HepG2 (cell line): ENCODE measurements around the gene RAB32. TPM values are rescaled to one million over a fixed set of nuclear protein-coding genes. Genes with fewer than 3 reads are reported as not detected.

Experiments used
- ATAC-seq: fragments of 200-7000 bp; cut with Tn5 transposase; 3 replicates; pipeline ENCODE4 v1.9.1; 2020; ENCODE audit warnings: mild to moderate bottlenecking, moderate library complexity
- BruUV-seq: library from RNA; stranded (reverse); fragments of 400-500 nt; replicated peaks from 2 replicates; lab custom pipeline; 2021; lab: Mats Ljungman, UMichigan
- CTCF ChIA-PET: fragments of 300-600 bp; formaldehyde crosslinking; extraction: SDS; loops from one replicate; lab custom pipeline; 2021; ENCODE audit warnings: low total read pairs, inconsistent platforms, low intra/inter-chr PET ratio; lab: Yijun Ruan, JAX
- POLR2A ChIA-PET: fragments of 350-600 bp; sonication (Branson Sonifier 250); formaldehyde crosslinking; loops from one replicate; lab custom pipeline; 2020; ENCODE audit warnings: antibody characterized with exemption, inconsistent platforms; lab: Yijun Ruan, JAX
- DNase-seq: peaks from one replicate; pipeline ENCODE4 v3.0.0-alpha.2; 2015; ENCODE audit warnings: low spot score
- FAIRE-seq: peaks from 3 replicates; lab custom pipeline; 2011; peaks lifted over from hg19 to GRCh38; lab: Jason Lieb, UNC
- H2AFZ ChIP-seq: one replicate; pipeline ENCODE4 v1.6.1; 2011; ENCODE audit warnings: low read length, inconsistent platforms
- H3K27ac ChIP-seq: fragments of 300-600 bp; 3 replicates; pipeline ENCODE4 v1.8.0; 2011; ENCODE audit warnings: mixed run types, mild to moderate bottlenecking, mixed read lengths, low read length, inconsistent platforms; ENCODE audit not compliant: insufficient read depth; ENCODE audit errors: extremely low read length
- H3K27me3 ChIP-seq, 2 experiments: fragments of 200-600 bp in 1 of 2; 2 replicates in 1 of 2; 3 replicates in 1 of 2; pipeline versions ENCODE4 v1.6.0 to v1.8.0; 2011; ENCODE audit warnings: low read length in 2 of 2, mild to moderate bottlenecking in 2 of 2, moderate library complexity in 2 of 2, inconsistent platforms in 1 of 2; ENCODE audit not compliant: insufficient read depth in 2 of 2, control insufficient read depth in 1 of 2
- H3K36me3 ChIP-seq, 2 experiments: fragments of 200-600 bp in 1 of 2; replicated peaks in 1 of 2; 2 replicates in 1 of 2; 3 replicates in 1 of 2; pipeline versions ENCODE4 v1.5.1 to v1.8.0; 2011; ENCODE audit warnings: low read length in 2 of 2, inconsistent platforms in 1 of 2; ENCODE audit not compliant: insufficient read depth in 2 of 2, control insufficient read depth in 1 of 2
- H3K4me1 ChIP-seq: 2 replicates; pipeline ENCODE4 v1.5.1; 2012; ENCODE audit warnings: low read length, inconsistent platforms; ENCODE audit not compliant: insufficient read depth
- H3K4me2 ChIP-seq: 2 replicates; pipeline ENCODE4 v1.6.0; 2011; ENCODE audit warnings: low read depth, low read length, inconsistent platforms
- H3K4me3 ChIP-seq, 3 experiments: fragments of 200-600 bp in 1 of 3; sonication (generic), shearing (Covaris generic) in 1 of 3; replicated peaks in 1 of 3; 2 replicates each; pipeline ENCODE4 v1.5.1; 2011 to 2016; ENCODE audit warnings: low read length in 3 of 3, inconsistent platforms in 2 of 3, low read depth in 2 of 3, mild to moderate bottlenecking in 2 of 3, control low read depth in 1 of 3, mixed read lengths in 1 of 3; ENCODE audit not compliant: insufficient read depth in 1 of 3
- H3K79me2 ChIP-seq: one replicate; pipeline ENCODE4 v1.6.1; 2011; ENCODE audit warnings: low read length, inconsistent platforms; ENCODE audit not compliant: insufficient read depth
- H3K9ac ChIP-seq: 2 replicates; pipeline ENCODE4 v1.6.0; 2011; ENCODE audit warnings: mild to moderate bottlenecking, low read depth, low read length, inconsistent platforms; ENCODE audit not compliant: insufficient read depth
- H3K9me3 ChIP-seq: 2 replicates; pipeline ENCODE4 v1.5.1; 2012; ENCODE audit warnings: mild to moderate bottlenecking, low read length
- H4K20me1 ChIP-seq: 2 replicates; pipeline ENCODE4 v1.6.0; 2011; ENCODE audit warnings: inconsistent platforms, mild to moderate bottlenecking, low read length, moderate library complexity; ENCODE audit not compliant: insufficient read depth
- HMGXB3 ChIP-seq: sonication (generic); formaldehyde crosslinking; IDR thresholded peaks from 2 replicates; pipeline ENCODE4 v1.4.0; 2020; ENCODE audit warnings: missing genetic modification reagents, borderline replicate concordance
- IRF9 ChIP-seq: sonication (generic); formaldehyde crosslinking; IDR thresholded peaks from 2 replicates; pipeline ENCODE4 v1.8.0; 2022; ENCODE audit warnings: missing genetic modification reagents, mild to moderate bottlenecking, borderline replicate concordance
- NFE2L1 ChIP-seq: sonication (generic); formaldehyde crosslinking; IDR thresholded peaks from 2 replicates; pipeline ENCODE4 v1.4.0; 2020; ENCODE audit warnings: missing genetic modification reagents, mild to moderate bottlenecking, borderline replicate concordance
- PATZ1 ChIP-seq: sonication (generic); formaldehyde crosslinking; IDR thresholded peaks from 2 replicates; pipeline ENCODE4 v1.4.0; 2020; ENCODE audit warnings: missing genetic modification reagents
- ZBTB39 ChIP-seq: sonication (generic); formaldehyde crosslinking; IDR thresholded peaks from 2 replicates; pipeline ENCODE4 v1.5.0; 2020; ENCODE audit warnings: missing genetic modification reagents
- ZFP1 ChIP-seq: IDR thresholded peaks from 2 replicates; pipeline ENCODE4 v1.6.1; 2016
- WGBS: methylation state at CpG from one replicate; pipeline ENCODE4 v1.1.6; 2017; ENCODE audit warnings: low lambda C conversion rate; 5-methylcytosine and 5-hydroxymethylcytosine counted together
- in situ Hi-C: cut with HindIII; loops from 2 replicates; pipeline ENCODE4 v1.10.0; 2017; ENCODE audit warnings: low pct_unique_long_range_greater_than_20kb; ENCODE audit not compliant: extremely low pct_ligation_motif_present
- intact Hi-C: fragments of 100-400 bp; cut with micrococcal nuclease; formaldehyde crosslinking; loops from one replicate; pipeline ENCODE4 v1.10.0; 2022; ENCODE audit not compliant: unreplicated experiment
- polyA plus RNA-seq, 8 experiments: library from polyadenylated mRNA; depleted of rRNA in 3 of 8; stranded (reverse) in 7 of 8; unstranded in 1 of 8; fragments of >200 nt; fragmentation: Illumina TruSeq in 4 of 8; extraction: Trizol in 4 of 8; gene quantifications; 2 replicates each; pipeline versions ENCODE4 v1.2.1 to v1.2.3, GENCODE V29; 2011 to 2016; ENCODE audit warnings: low read depth in 4 of 8, missing spikeins in 1 of 8, mixed read lengths in 1 of 8; ENCODE audit not compliant: insufficient read depth in 1 of 8
- total RNA-seq, 5 experiments: library from RNA; depleted of rRNA; stranded (reverse); fragments of >200 nt; fragmentation: Illumina TruSeq; extraction: Trizol; gene quantifications; 2 replicates each; pipeline ENCODE4 v1.2.3, GENCODE V29; 2016; ENCODE audit warnings: low read depth in 1 of 5

RAB32 gene
- total and polyA plus RNA-seq, 2 of the 13 experiments (the other 11 are each of a cell fraction or from before 2014, with no cell fraction given) = 43.7 to 93.9 TPM

DNA sequence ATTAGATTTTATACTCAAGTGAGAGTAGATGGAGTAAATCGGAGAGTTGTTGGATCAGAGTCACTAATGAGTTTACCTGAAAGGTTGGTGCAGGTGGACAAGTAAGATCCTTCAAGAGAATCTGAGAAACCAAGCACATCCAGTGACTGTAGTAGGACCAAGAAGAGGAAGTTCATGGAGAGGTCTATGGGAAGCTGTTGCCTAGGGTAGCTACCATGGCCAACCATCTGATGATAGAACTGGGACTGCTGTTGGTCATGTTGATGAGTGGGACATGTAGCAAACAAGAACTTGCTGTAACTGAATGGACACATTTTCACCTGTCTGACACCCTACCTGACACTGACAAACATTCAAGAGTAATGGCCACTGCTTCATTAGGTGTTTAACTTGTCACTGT lies 43.8 kb downstream of the RAB32 start:
- Histone ChIP-seq H3K27me3 (no peaks in the 10 kb centered on the region), H3K4me3 (no peak overlapping the region), H3K9ac (no peak overlapping the region), H4K20me1 (no peaks in the 10 kb centered on the region), H3K4me2 (no peak overlapping the region), H2AFZ (no peak overlapping the region), H3K36me3 (no peaks in the 10 kb centered on the region), H3K79me2 (no peaks in the 10 kb centered on the region), H3K4me1 (no peaks in the 10 kb centered on the region), H3K27ac (no peak overlapping the region), H3K9me3 (no peaks in the 10 kb centered on the region)
- no peak for DNase-seq
- no peak for ATAC-seq
- intact Hi-C loops (no loop called here), in situ Hi-C loops (no loop called here)
- ChIA-PET CTCF (no interaction called here), POLR2A (no interaction called here)
- TF ChIP-seq HMGXB3 (CRISPR knock-in tag) = no peak
- no peak for TF ChIP-seq ZFP1 (CRISPR knock-in tag)
- 0% methylated on average over 1 of the region's 1 CpG for WGBS
- no TSS peak for BruUV-seq
- no peak for FAIRE-seq

DNA sequence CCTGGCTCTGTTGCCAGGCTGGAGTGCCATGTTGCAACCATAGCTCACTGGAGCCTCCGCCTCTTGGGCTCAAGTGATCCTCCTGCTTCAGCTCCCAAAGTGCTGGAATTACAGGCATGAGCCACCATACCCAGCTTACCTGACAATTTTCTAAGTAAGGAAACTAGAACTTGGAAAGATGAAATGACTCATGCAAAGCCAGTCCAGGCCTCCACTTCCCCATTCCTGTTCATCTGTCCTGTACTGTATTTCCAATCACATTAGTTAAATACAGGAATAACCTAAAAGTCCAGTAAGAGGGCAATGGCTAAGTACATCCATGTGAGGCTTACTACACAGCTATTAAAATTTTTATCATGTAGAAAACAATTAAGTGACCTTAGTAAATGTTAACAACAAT lies 46.9 kb downstream of the RAB32 start:
- ATAC-seq = no peak
- TF ChIP-seq ZBTB39 (CRISPR knock-in tag) = no peak
- no peak for TF ChIP-seq PATZ1 (CRISPR knock-in tag)
- no peak for TF ChIP-seq IRF9
- no peak for TF ChIP-seq NFE2L1 (CRISPR knock-in tag)

More for the DNA sequence above, 46.9 kb downstream of the RAB32 start:
- ChIA-PET CTCF (no interaction called here), POLR2A (no interaction called here)
- H3K79me2 ChIP-seq = no peaks in the 10 kb centered on the region
- no peaks in the 10 kb centered on the region for H4K20me1 ChIP-seq
- 39% methylated on average over 1 of the region's 1 CpG for WGBS
- no peaks in the 10 kb centered on the region for H3K9me3 ChIP-seq
- no peak overlapping the region for H3K9ac ChIP-seq
- H3K4me1 ChIP-seq = no peaks in the 10 kb centered on the region
- H2AFZ ChIP-seq = no peak overlapping the region
- no peaks in the 10 kb centered on the region for H3K36me3 ChIP-seq
- no TSS peak for BruUV-seq
- in situ Hi-C loops (no loop called here), intact Hi-C loops (no loop called here)
- no peak overlapping the region for H3K4me3 ChIP-seq
- no peak for DNase-seq
- no peak overlapping the region for H3K27ac ChIP-seq
- H3K27me3 ChIP-seq = no peaks in the 10 kb centered on the region
- H3K4me2 ChIP-seq = no peak overlapping the region
- FAIRE-seq = no peak
